Ovary (tissue), 3 donors: ENCODE results near the gene ZNF322.

Source experiments
- POLR2A ChIP-seq: fragments of 450-650 bp; IDR thresholded peaks from one replicate; pipeline ENCODE4 v1.6.1; 2017; ENCODE audit warnings: antibody characterized with exemption, mild to moderate bottlenecking, moderate library complexity
- TF ChIP-seq, protein P1 (sequence below), 3 donors: fragments of 450-650 bp in 2 of 3; fragments of 200-600 bp in 1 of 3; IDR thresholded peaks; one replicate each; pipeline versions ENCODE4 v1.5.1 to v1.8.0; 2016 to 2022; ENCODE audit warnings: antibody characterized with exemption in 3 of 3, mild to moderate bottlenecking in 1 of 3
- donor health status: DM: no; HTN: no; CAD: no.

DNA sequence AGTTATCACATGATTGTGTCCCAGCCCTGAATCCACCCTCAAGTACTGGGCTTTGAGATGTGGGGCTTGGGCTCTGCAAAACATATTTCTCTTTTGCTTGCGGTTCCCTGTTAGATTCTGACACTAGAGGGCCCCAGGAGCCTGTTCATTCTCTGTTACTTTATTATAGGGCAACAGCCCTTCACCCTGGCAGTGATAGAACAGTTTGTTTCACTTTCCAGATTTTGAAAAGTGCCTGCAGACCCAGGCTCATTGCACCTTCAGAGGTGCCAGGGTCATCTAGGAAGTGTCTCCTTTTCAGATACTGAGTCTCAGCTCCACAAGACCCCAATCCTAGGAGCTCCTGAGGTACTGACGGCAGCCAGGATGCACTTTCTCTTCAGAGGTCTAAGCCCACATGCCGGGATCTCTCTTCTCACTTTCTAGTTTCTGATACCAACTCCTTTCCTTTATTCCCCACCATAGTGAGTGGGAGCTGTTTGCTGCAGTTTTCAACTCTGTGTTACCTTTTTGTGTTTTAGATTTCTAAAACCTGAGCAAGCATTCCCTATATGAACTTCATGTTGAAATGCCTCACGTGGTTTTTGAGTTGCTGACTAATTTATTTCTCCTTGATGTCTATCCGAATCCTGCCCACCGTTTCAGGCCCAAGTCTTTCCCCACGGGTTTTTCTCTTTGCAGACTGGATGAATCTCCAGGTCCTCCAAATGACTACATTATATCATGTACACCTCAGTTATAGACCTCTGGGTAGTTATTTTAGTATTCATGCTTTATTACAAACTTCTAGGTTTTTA, 51.9 kb downstream of the ZNF322 start:
- TF ChIP-seq, protein P1, sequence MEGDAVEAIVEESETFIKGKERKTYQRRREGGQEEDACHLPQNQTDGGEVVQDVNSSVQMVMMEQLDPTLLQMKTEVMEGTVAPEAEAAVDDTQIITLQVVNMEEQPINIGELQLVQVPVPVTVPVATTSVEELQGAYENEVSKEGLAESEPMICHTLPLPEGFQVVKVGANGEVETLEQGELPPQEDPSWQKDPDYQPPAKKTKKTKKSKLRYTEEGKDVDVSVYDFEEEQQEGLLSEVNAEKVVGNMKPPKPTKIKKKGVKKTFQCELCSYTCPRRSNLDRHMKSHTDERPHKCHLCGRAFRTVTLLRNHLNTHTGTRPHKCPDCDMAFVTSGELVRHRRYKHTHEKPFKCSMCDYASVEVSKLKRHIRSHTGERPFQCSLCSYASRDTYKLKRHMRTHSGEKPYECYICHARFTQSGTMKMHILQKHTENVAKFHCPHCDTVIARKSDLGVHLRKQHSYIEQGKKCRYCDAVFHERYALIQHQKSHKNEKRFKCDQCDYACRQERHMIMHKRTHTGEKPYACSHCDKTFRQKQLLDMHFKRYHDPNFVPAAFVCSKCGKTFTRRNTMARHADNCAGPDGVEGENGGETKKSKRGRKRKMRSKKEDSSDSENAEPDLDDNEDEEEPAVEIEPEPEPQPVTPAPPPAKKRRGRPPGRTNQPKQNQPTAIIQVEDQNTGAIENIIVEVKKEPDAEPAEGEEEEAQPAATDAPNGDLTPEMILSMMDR (IDR thresholded peaks at IDR 0.05) = no peak
- no peak for TF ChIP-seq POLR2A
